AG04449 (cell line): Measurements from ENCODE around the gene GBP2.

Source experiments
- CTCF ChIA-PET: fragments of 350-600 bp; formaldehyde crosslinking; extraction: SDS; loops from one replicate; lab custom pipeline; 2021; ENCODE audit warnings: antibody characterized with exemption; lab: Yijun Ruan, JAX
- POLR2A ChIA-PET: fragments of 400-600, 350-600 bp; formaldehyde crosslinking; extraction: SDS; loops from one replicate; lab custom pipeline; 2020; ENCODE audit warnings: antibody characterized with exemption, inconsistent platforms; lab: Yijun Ruan, JAX
- DNase-seq: peaks from one replicate; pipeline ENCODE4 v3.0.0-alpha.2; 2010; ENCODE audit warnings: low read depth, low spot score
- H3K4me3 ChIP-seq: 2 replicates; pipeline ENCODE4 v1.5.1; 2011; ENCODE audit warnings: low read depth, mild to moderate bottlenecking, control low read depth, low read length
- TF ChIP-seq, protein P1 (sequence below): IDR thresholded peaks from one replicate; pipeline ENCODE4 v1.5.1; 2011; ENCODE audit warnings: mild to moderate bottlenecking, moderate library complexity, low read length, control low read depth, inconsistent platforms; ENCODE audit not compliant: insufficient read depth; ENCODE audit errors: missing control alignments

Gene GBP2

DNA sequence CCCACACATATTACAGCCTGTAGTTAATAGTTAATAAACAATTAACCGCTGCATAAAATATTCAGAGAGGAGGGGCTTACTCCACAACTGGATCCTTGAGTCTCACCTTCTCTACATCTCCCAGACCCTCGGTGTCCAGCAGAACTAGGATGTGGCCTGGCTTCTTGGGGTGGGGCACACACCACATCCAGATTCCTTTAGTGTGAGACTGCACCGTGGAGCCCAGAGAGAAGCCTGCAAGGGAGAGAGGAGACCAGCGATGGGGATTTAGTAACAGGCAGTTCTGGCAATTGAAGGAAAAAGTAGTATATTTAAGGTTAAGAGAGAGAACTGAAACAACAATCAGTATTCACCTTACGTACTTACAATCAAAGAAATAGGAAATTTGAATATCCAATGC, 65.8 kb downstream of the GBP2 start:
- DNase-seq, result no peak
- CTCF ChIA-PET, result no interaction called here
- TF ChIP-seq, protein P1, sequence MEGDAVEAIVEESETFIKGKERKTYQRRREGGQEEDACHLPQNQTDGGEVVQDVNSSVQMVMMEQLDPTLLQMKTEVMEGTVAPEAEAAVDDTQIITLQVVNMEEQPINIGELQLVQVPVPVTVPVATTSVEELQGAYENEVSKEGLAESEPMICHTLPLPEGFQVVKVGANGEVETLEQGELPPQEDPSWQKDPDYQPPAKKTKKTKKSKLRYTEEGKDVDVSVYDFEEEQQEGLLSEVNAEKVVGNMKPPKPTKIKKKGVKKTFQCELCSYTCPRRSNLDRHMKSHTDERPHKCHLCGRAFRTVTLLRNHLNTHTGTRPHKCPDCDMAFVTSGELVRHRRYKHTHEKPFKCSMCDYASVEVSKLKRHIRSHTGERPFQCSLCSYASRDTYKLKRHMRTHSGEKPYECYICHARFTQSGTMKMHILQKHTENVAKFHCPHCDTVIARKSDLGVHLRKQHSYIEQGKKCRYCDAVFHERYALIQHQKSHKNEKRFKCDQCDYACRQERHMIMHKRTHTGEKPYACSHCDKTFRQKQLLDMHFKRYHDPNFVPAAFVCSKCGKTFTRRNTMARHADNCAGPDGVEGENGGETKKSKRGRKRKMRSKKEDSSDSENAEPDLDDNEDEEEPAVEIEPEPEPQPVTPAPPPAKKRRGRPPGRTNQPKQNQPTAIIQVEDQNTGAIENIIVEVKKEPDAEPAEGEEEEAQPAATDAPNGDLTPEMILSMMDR, result no peak
- POLR2A ChIA-PET, result no interaction called here
- no peak overlapping the region for H3K4me3 ChIP-seq
